ENCODE measurements around the gene RBP5. TPM values are rescaled to one million over a fixed set of nuclear protein-coding genes. Genes with fewer than 3 reads are reported as not detected.

Gene RBP5, protein sequence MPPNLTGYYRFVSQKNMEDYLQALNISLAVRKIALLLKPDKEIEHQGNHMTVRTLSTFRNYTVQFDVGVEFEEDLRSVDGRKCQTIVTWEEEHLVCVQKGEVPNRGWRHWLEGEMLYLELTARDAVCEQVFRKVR
- not detected in 2 replicates for total RNA-seq (2014; rRNA removed; shearing (Covaris generic))

DNA sequence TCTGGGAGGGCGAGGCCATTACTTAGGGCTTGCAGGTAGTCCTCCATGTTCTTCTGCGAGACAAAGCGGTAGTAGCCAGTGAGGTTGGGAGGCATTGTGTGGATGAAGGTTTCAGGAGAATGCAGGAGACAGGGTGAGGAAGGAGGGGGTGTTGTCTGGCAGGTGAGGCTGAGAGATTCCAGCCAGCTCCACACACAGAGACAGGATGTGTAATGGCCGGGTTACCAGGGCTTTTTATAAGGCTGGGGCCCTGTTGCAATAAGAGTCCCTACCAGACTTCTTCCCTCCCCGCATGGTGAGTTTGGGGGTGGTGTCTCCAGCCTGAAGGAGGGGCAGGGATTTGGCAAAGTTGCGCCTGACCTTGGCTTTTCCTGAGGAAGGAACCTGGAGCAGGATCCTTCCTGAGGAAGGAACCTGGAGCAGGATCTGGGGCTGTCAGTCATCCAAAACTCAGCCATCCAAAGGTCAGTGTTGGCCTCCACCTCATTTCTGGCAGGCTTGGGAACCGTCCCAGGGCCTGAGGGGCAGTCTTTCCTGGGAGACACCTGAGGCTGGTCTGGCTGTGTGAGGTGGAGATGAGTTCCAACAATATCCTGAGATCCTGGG is at the start of gene RBP5:
Gene RBP5 (minus strand): TSS at position 209 of the 606 bp plus-strand sequence. CDS start 114 bp downstream, at position 95.
- 0 out of 2 replicates have a peak, but pooled peaks cover 5% of the 10 kb centered on the region for H3K4me1 ChIP-seq
- no peak for DNase-seq
- H3K4me3 ChIP-seq: peak within 1 kb of the TSS; percentile 63
- peaks cover 16% of the 10 kb centered on the region for H3K27me3 ChIP-seq
- H3K9me3 ChIP-seq (replicated peaks): no peaks in the 10 kb centered on the region
- no peaks in the 10 kb centered on the region for H3K36me3 ChIP-seq
- no peak within 1 kb of the TSS for H3K27ac ChIP-seq

- Histone ChIP-seq H3K36me3 (no peaks in the 10 kb centered on the region), H3K4me1 (no peaks in the 10 kb centered on the region), H3K4me3 (no peak overlapping the region), H3K9me3 (replicated peaks) (no peaks in the 10 kb centered on the region; the same call in 1 of the 2 replicates), H3K27ac (no peak overlapping the region), H3K27me3 (no peaks in the 10 kb centered on the region)
- no peak for DNase-seq
Observed at GRCh38 chr12:7178481-7178880, 49.8 kb upstream of the RBP5 start.

DNA sequence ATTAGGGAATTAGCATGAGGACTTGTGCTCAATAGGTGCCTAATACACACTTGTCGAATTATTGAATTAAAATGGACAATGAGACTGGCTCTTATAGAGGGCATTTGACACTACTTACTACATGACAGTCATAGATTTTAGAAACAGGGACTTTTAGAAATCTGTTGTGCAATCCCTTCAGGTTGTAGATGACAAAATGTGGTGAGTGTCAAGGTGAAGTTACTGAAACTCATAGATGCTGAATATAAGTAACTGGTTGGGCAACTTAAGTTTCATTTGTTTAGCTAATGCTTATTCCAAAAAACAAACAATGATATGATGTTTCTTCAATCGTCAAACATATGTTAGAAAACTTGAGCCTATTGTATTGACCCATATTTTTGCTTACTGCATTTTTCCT is 47.9 kb upstream of the RBP5 start:
- H3K27me3 ChIP-seq: no peaks in the 10 kb centered on the region
- H3K4me1 ChIP-seq: no peaks in the 10 kb centered on the region
- H3K27ac ChIP-seq: no peak overlapping the region
- H3K9me3 ChIP-seq (replicated peaks): peaks cover 8% of the 10 kb centered on the region
- H3K36me3 ChIP-seq: no peaks in the 10 kb centered on the region
- DNase-seq: no peak
- H3K4me3 ChIP-seq: no peak overlapping the region

- H3K36me3 ChIP-seq: no peaks in the 10 kb centered on the region
- H3K9me3 ChIP-seq (replicated peaks): peaks cover 17% of the 10 kb centered on the region
- no peaks in the 10 kb centered on the region for H3K27me3 ChIP-seq
- H3K4me3 ChIP-seq: no peak overlapping the region
- H3K27ac ChIP-seq: no peak overlapping the region
- H3K4me1 ChIP-seq: no peaks in the 10 kb centered on the region
- no peak for DNase-seq
Observed at GRCh38 chr12:7175493-7175892, 46.8 kb upstream of the RBP5 start.

- no peak for DNase-seq
- Histone ChIP-seq H3K9me3 (replicated peaks) (peaks cover 24% of the 10 kb centered on the region), H3K4me1 (no peaks in the 10 kb centered on the region), H3K36me3 (no peaks in the 10 kb centered on the region), H3K27ac (no peak overlapping the region), H3K27me3 (no peaks in the 10 kb centered on the region), H3K4me3 (no peak overlapping the region)
Observed at GRCh38 chr12:7171854-7172253, 43.2 kb upstream of the RBP5 start.

DNA sequence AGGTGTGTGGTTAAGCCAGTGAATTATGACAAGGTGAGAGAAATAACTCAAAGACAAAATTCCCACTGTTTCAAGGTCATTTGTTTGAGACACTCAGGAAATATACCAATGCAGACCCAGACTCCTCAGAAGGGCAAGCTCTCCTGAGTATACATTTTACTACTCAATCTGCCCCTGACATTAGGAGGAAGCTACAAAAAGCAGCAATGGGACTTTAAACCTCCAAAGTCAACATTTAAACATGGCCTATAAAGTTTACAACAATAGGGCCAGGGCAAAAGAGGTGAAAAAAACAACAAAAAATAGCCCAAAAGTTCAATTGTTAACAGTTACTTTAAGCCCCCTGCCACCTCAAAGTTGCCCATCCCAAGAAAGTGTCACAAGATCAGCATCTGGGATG is 41.3 kb upstream of the RBP5 start:
- Histone ChIP-seq H3K36me3 (no peaks in the 10 kb centered on the region), H3K27me3 (no peaks in the 10 kb centered on the region), H3K4me1 (no peaks in the 10 kb centered on the region), H3K27ac (no peak overlapping the region), H3K4me3 (no peak overlapping the region), H3K9me3 (replicated peaks) (peaks cover 24% of the 10 kb centered on the region)
- DNase-seq: no peak

DNA sequence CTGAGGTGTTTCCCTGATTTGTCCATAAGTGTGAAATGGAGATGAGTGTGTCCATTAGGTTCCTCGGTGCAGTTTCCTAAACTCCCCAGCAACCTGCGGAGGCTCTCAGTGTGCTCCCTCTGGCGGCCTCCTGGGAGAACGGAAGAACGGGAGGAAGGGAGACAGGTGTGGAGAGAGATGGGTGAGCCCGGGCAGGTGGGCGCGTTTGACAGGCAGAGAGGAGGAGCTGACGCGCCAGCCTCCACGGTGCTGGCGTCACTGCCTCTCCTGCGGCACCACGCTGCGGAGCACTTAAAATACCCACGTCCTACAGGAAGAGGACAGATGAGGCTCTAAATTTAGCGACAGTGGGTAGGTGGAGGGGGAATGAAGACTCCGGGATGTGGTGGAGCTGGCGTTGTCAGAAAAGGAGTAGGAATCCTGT is 34.0 kb upstream of the RBP5 start:
- Histone ChIP-seq H3K9me3 (replicated peaks) (no peaks in the 10 kb centered on the region), H3K36me3 (no peaks in the 10 kb centered on the region), H3K4me1 (no peaks in the 10 kb centered on the region), H3K27ac (no peak overlapping the region), H3K4me3 (no peak overlapping the region), H3K27me3 (peaks cover 7% of the 10 kb centered on the region; the same call in 1 of the 2 replicates)
- no peak for DNase-seq

GRCh38 chr12:7161811-7162210 is 33.1 kb upstream of the RBP5 start:
- no peaks in the 10 kb centered on the region for H3K4me1 ChIP-seq
- no peak for DNase-seq

GRCh38 chr12:7161327-7161726 is 32.6 kb upstream of the RBP5 start:
- Histone ChIP-seq H3K4me3 (no peak overlapping the region), H3K4me1 (no peaks in the 10 kb centered on the region), H3K36me3 (no peaks in the 10 kb centered on the region), H3K27ac (no peak overlapping the region), H3K27me3 (peaks cover 7% of the 10 kb centered on the region; the same call in 1 of the 2 replicates), H3K9me3 (replicated peaks) (no peaks in the 10 kb centered on the region)
- DNase-seq: no peak

More at GRCh38 chr12:7161811-7162210, 33.1 kb upstream of the RBP5 start:
- Histone ChIP-seq H3K4me3 (no peak overlapping the region), H3K27me3 (peaks cover 7% of the 10 kb centered on the region; the same call in 1 of the 2 replicates), H3K9me3 (replicated peaks) (no peaks in the 10 kb centered on the region), H3K36me3 (no peaks in the 10 kb centered on the region), H3K27ac (no peak overlapping the region)

GRCh38 chr12:7160183-7160582 is 31.5 kb upstream of the RBP5 start:
- Histone ChIP-seq H3K9me3 (replicated peaks) (no peaks in the 10 kb centered on the region), H3K4me1 (no peaks in the 10 kb centered on the region), H3K27ac (no peak overlapping the region), H3K27me3 (peaks cover 7% of the 10 kb centered on the region; the same call in 1 of the 2 replicates), H3K4me3 (no peak overlapping the region), H3K36me3 (no peaks in the 10 kb centered on the region)
- DNase-seq: no peak

DNA sequence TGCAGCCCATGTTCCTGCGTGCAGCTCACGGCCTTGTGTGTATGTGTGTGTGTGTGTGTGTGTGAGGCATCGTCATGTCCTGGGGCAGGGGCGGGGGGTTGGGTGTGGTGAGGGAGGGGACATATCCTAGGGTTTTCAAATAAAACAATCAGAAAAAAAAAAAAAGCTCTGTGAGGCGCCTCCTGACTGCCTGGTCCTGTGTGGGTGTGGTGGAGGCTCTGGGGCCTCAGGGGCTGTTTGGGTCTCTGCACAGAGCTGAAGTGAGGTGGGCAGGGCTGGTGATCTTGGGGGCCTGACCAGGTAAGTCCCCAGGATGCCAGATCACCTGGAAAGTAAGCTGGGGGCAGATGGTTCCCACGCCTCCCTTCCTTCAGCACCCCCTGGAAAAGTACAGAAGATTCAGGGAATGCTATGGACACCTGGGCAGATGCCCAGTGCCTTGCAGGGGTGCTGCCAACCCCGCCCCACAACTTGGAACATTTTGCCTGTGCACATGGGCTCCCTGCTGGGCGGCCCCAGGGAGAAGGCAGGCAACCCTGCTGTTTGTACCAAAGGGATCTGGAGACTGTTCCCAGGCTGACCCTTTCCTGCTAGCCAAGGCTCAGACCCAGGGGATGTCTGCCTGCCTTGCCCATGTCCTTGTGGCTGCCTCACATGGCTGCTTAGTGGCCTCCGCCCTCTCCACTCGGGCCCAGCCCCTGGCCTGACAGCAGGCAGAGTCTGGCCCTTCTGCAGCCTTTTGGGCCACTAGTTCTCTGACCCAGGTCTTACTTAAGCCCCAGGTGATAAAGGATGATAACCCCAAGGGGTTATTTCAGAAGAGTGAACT is 30.3 kb upstream of the RBP5 start:
- Histone ChIP-seq H3K4me3 (no peak overlapping the region), H3K27ac (no peak overlapping the region), H3K4me1 (no peaks in the 10 kb centered on the region), H3K9me3 (replicated peaks) (no peaks in the 10 kb centered on the region), H3K27me3 (peaks cover 7% of the 10 kb centered on the region; the same call in 1 of the 2 replicates), H3K36me3 (no peaks in the 10 kb centered on the region)
- DNase-seq: no peak

GRCh38 chr12:7157391-7157790 is 28.7 kb upstream of the RBP5 start:
- Histone ChIP-seq H3K27me3 (peaks cover 6% of the 10 kb centered on the region; the same call in 1 of the 2 replicates), H3K36me3 (no peaks in the 10 kb centered on the region), H3K4me3 (no peak overlapping the region), H3K9me3 (replicated peaks) (no peaks in the 10 kb centered on the region), H3K27ac (no peak overlapping the region), H3K4me1 (no peaks in the 10 kb centered on the region)
- no peak for DNase-seq

DNA sequence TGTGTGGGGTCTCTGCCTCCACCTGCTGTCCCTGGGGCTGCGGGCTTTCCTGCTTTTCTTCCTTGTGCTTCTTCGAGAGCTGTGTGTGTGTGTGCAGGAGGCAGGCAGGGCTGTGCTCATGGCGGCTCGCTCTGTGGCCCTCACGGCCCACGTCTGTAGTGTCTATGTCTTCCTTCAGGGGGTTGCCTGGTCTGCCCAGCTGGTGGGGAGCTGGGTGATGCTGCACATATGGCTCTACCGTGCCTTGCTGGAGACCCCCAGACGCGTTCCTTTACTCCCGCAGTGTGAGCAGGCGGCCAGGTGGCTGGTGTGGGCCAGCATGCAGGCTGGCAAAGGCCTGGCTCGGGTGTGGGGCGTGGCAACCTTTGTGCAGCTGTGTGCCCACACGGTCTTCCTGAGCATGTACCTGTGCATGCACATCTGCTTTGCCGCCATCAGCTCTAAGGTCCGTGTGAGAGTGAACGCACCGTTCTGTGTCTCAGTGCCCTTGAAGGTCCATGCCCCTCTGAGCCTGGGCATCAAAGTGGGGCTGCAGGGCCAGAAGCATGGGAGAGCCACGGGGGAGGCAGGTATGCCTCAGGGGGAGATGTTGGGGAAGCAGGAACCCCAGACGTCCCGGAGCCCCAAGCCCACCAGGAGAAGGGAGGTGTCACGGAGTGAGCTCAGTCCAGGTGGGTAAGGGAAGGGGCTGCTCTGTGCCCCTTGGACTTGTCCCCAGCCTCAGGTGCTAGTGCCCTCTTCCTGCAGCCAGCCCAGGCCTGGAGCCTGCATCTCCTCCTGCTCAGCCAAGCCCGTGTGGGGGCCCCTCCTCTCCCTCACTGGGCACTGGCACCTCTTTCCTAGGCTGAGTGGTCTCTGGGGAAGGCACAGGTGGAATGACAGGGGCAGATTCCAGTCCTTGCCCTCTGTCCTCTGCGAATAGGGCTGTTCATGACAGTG is 27.8 kb upstream of the RBP5 start:
- Histone ChIP-seq H3K27me3 (no peaks in the 10 kb centered on the region), H3K9me3 (replicated peaks) (no peaks in the 10 kb centered on the region), H3K4me1 (no peaks in the 10 kb centered on the region), H3K4me3 (no peak overlapping the region), H3K36me3 (no peaks in the 10 kb centered on the region), H3K27ac (no peak overlapping the region)
- no peak for DNase-seq

DNA sequence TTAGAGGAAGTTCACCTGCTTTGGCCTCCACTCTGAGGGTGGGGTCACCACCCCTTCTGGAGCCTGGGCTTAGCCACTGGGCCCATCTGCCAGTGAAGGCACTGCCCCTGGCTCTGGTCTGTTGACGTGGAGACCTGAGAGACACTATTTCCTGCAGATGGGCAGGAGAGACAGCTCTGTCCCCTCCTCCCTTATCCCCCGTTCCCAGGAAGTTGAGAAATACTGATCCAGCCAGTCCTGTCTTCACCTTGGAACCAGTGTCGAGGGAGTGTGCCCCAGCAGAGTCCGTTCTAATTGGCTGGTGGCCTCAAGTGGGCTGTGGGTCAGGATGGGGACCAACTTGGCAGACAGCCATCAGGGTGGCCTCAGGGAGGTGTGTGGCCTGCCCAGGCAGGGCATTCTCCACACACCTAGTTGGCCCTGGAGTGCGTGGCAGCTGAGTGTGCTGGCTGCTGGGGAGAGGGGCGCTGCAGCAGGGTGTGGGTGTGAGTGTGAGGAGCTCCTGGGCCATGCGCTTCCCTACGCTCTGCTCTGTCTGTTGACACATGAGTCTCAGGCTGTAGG is 26.9 kb upstream of the RBP5 start:
- no peak overlapping the region for H3K4me3 ChIP-seq
- DNase-seq: no peak
- no peaks in the 10 kb centered on the region for H3K36me3 ChIP-seq
- H3K27ac ChIP-seq: no peak overlapping the region
- no peaks in the 10 kb centered on the region for H3K27me3 ChIP-seq
- no peaks in the 10 kb centered on the region for H3K4me1 ChIP-seq
- H3K9me3 ChIP-seq (replicated peaks): no peaks in the 10 kb centered on the region
